GM23338 (cell line): ENCODE results near the gene ART4. TPM values are rescaled to one million over a fixed set of nuclear protein-coding genes. Genes with fewer than 3 reads are reported as not detected.

Experiments used
- ATAC-seq: fragments of 200-7000 bp; cut with Tn5 transposase; 3 replicates; pipeline ENCODE4 v1.9.1; 2020
- DNase-seq: peaks from one replicate; pipeline ENCODE4 v3.0.0-alpha.2; 2015; ENCODE audit warnings: low spot score
- H2AFZ ChIP-seq: fragments of 200-600 bp; sonication (generic); 2 replicates; pipeline ENCODE4 v1.8.0; 2016; ENCODE audit warnings: antibody characterized with exemption, mild to moderate bottlenecking, moderate library complexity
- H3F3A ChIP-seq: fragments of 200-600 bp; sonication (generic); replicated peaks from 2 replicates; pipeline ENCODE4 v1.8.0; 2017; ENCODE audit warnings: antibody characterized with exemption, mixed run types, low read depth
- H3K27ac ChIP-seq: fragments of 200-600 bp; sonication (generic); 2 replicates; pipeline ENCODE4 v1.6.1; 2016; ENCODE audit warnings: low read depth
- H3K27me3 ChIP-seq: fragments of 200-600 bp; sonication (generic); 2 replicates; pipeline ENCODE4 v1.8.0; 2016; ENCODE audit warnings: mild to moderate bottlenecking, mixed run types, moderate library complexity; ENCODE audit not compliant: insufficient read depth
- H3K36me3 ChIP-seq: fragments of 200-600 bp; sonication (generic); 2 replicates; pipeline ENCODE4 v1.8.0; 2016; ENCODE audit warnings: mild to moderate bottlenecking; ENCODE audit not compliant: insufficient read depth
- H3K4me1 ChIP-seq: fragments of 200-600 bp; sonication (generic); 2 replicates; pipeline ENCODE4 v1.8.0; 2016; ENCODE audit warnings: mild to moderate bottlenecking, moderate library complexity; ENCODE audit not compliant: insufficient read depth
- H3K4me2 ChIP-seq: fragments of 200-600 bp; sonication (generic); 2 replicates; pipeline ENCODE4 v1.7.1; 2017; ENCODE audit warnings: mixed run types
- H3K4me3 ChIP-seq: fragments of 200-600 bp; sonication (generic); 2 replicates; pipeline ENCODE4 v1.6.1; 2016; ENCODE audit warnings: mixed run types
- H3K79me2 ChIP-seq: fragments of 200-600 bp; sonication (generic); replicated peaks from 2 replicates; pipeline ENCODE4 v1.8.0; 2017; ENCODE audit warnings: mild to moderate bottlenecking; ENCODE audit not compliant: insufficient read depth
- H3K9me2 ChIP-seq: fragments of 200-600 bp; sonication (generic); 2 replicates; pipeline ENCODE4 v1.8.0; 2017; ENCODE audit not compliant: insufficient read depth
- H4K20me1 ChIP-seq: fragments of 200-600 bp; sonication (generic); replicated peaks from 2 replicates; pipeline ENCODE4 v1.8.0; 2017; ENCODE audit warnings: mild to moderate bottlenecking; ENCODE audit not compliant: insufficient read depth
- H3K27ac Mint-ChIP-seq: 2 replicates; pipeline ENCODE4 v1.8.0; 2020; ENCODE audit warnings: inconsistent platforms, mild to moderate bottlenecking, moderate library complexity, mixed read lengths
- H3K27me3 Mint-ChIP-seq: 3 replicates; pipeline ENCODE4 v1.8.0; 2022; ENCODE audit warnings: low read depth, mild to moderate bottlenecking, moderate library complexity, mixed read lengths, inconsistent platforms; ENCODE audit not compliant: insufficient read depth, poor library complexity
- H3K36me3 Mint-ChIP-seq: 3 replicates; pipeline ENCODE4 v1.8.0; 2021; ENCODE audit warnings: low read depth, mild to moderate bottlenecking, inconsistent platforms, moderate library complexity, mixed read lengths
- H3K4me1 Mint-ChIP-seq: 3 replicates; pipeline ENCODE4 v1.8.0; 2020; ENCODE audit warnings: mild to moderate bottlenecking, inconsistent platforms, mixed read lengths
- H3K4me3 Mint-ChIP-seq: 3 replicates; pipeline ENCODE4 v1.8.0; 2021; ENCODE audit warnings: moderate library complexity, mild to moderate bottlenecking, inconsistent platforms, mixed read lengths
- H3K9me3 Mint-ChIP-seq: 3 replicates; pipeline ENCODE4 v1.8.0; 2020; ENCODE audit warnings: moderate library complexity, mild to moderate bottlenecking, inconsistent platforms, mixed read lengths
- EZH2 ChIP-seq: fragments of 200-600 bp; sonication (generic); IDR thresholded peaks from one replicate; pipeline ENCODE4 v1.8.0; 2017; ENCODE audit warnings: antibody characterized with exemption, mild to moderate bottlenecking, low read depth; ENCODE audit not compliant: unreplicated experiment
- JUNB ChIP-seq: IDR thresholded peaks from one replicate; pipeline ENCODE4 v1.6.1; 2016; ENCODE audit warnings: antibody characterized with exemption; ENCODE audit not compliant: unreplicated experiment
- REST ChIP-seq: IDR thresholded peaks from one replicate; pipeline ENCODE4 v1.6.1; 2018; ENCODE audit warnings: antibody characterized with exemption; ENCODE audit not compliant: unreplicated experiment
- STAT1 ChIP-seq: IDR thresholded peaks from one replicate; pipeline ENCODE4 v1.6.1; 2016; ENCODE audit warnings: antibody characterized with exemption; ENCODE audit not compliant: unreplicated experiment
- polyA plus RNA-seq: library from polyadenylated mRNA; unstranded; fragments of >200 nt; fragmentation: Nextera tagmentation; extraction: Ambion mirVana; gene quantifications from 2 replicates; pipeline ENCODE4 v1.2.1, GENCODE V29; 2016
- total RNA-seq: library from RNA; depleted of rRNA; stranded (reverse); fragments of >200 nt; shearing (Covaris generic); gene quantifications from 2 replicates; pipeline ENCODE4 v1.2.3, GENCODE V29; 2014
- TF ChIP-seq, protein P1 (sequence below): fragments of 250-450 bp; sonication (Bioruptor Pico); IDR thresholded peaks from 2 replicates; pipeline ENCODE4 v1.5.0; 2020; ENCODE audit warnings: mild to moderate bottlenecking, moderate library complexity

The ART4 gene
- total and polyA plus RNA-seq, 2 experiments from 2014 or later = 0.08 TPM; not detected in 1

- no peak overlapping the region for H3K4me2 ChIP-seq
- H3F3A ChIP-seq = no peaks in the 10 kb centered on the region
- Mint-ChIP-seq H3K9me3 (no peaks in the 10 kb centered on the region), H3K27ac (no peak overlapping the region), H3K27me3 (no peaks in the 10 kb centered on the region), H3K4me1 (no peaks in the 10 kb centered on the region), H3K4me3 (no peak overlapping the region), H3K36me3 (no peaks in the 10 kb centered on the region)
- H3K27ac ChIP-seq = no peak overlapping the region
- H3K4me3 ChIP-seq = no peak overlapping the region
- no peaks in the 10 kb centered on the region for H3K79me2 ChIP-seq
- H3K27me3 ChIP-seq = no peaks in the 10 kb centered on the region
- no peaks in the 10 kb centered on the region for H3K36me3 ChIP-seq
- no peak for TF ChIP-seq REST
- TF ChIP-seq, protein P1, sequence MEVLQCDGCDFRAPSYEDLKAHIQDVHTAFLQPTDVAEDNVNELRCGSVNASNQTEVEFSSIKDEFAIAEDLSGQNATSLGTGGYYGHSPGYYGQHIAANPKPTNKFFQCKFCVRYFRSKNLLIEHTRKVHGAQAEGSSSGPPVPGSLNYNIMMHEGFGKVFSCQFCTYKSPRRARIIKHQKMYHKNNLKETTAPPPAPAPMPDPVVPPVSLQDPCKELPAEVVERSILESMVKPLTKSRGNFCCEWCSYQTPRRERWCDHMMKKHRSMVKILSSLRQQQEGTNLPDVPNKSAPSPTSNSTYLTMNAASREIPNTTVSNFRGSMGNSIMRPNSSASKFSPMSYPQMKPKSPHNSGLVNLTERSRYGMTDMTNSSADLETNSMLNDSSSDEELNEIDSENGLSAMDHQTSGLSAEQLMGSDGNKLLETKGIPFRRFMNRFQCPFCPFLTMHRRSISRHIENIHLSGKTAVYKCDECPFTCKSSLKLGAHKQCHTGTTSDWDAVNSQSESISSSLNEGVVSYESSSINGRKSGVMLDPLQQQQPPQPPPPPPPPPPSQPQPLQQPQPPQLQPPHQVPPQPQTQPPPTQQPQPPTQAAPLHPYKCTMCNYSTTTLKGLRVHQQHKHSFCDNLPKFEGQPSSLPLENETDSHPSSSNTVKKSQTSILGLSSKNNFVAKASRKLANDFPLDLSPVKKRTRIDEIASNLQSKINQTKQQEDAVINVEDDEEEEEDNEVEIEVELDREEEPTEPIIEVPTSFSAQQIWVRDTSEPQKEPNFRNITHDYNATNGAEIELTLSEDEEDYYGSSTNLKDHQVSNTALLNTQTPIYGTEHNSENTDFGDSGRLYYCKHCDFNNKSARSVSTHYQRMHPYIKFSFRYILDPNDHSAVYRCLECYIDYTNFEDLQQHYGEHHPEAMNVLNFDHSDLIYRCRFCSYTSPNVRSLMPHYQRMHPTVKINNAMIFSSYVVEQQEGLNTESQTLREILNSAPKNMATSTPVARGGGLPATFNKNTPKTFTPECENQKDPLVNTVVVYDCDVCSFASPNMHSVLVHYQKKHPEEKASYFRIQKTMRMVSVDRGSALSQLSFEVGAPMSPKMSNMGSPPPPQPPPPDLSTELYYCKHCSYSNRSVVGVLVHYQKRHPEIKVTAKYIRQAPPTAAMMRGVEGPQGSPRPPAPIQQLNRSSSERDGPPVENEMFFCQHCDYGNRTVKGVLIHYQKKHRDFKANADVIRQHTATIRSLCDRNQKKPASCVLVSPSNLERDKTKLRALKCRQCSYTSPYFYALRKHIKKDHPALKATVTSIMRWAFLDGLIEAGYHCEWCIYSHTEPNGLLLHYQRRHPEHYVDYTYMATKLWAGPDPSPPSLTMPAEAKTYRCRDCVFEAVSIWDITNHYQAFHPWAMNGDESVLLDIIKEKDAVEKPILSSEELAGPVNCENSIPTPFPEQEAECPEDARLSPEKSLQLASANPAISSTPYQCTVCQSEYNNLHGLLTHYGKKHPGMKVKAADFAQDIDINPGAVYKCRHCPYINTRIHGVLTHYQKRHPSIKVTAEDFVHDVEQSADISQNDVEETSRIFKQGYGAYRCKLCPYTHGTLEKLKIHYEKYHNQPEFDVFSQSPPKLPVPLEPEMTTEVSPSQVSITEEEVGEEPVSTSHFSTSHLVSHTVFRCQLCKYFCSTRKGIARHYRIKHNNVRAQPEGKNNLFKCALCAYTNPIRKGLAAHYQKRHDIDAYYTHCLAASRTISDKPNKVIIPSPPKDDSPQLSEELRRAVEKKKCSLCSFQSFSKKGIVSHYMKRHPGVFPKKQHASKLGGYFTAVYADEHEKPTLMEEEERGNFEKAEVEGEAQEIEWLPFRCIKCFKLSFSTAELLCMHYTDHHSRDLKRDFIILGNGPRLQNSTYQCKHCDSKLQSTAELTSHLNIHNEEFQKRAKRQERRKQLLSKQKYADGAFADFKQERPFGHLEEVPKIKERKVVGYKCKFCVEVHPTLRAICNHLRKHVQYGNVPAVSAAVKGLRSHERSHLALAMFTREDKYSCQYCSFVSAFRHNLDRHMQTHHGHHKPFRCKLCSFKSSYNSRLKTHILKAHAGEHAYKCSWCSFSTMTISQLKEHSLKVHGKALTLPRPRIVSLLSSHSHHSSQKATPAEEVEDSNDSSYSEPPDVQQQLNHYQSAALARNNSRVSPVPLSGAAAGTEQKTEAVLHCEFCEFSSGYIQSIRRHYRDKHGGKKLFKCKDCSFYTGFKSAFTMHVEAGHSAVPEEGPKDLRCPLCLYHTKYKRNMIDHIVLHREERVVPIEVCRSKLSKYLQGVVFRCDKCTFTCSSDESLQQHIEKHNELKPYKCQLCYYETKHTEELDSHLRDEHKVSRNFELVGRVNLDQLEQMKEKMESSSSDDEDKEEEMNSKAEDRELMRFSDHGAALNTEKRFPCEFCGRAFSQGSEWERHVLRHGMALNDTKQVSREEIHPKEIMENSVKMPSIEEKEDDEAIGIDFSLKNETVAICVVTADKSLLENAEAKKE (CRISPR knock-in tag) = no peak
- TF ChIP-seq EZH2 = no peak
- no peak for TF ChIP-seq JUNB
- TF ChIP-seq STAT1 = no peak
- H4K20me1 ChIP-seq = no peaks in the 10 kb centered on the region
- H2AFZ ChIP-seq = no peak overlapping the region
- no peak for ATAC-seq
- no peaks in the 10 kb centered on the region for H3K4me1 ChIP-seq
- no peaks in the 10 kb centered on the region for H3K9me2 ChIP-seq
- no peak for DNase-seq
Measured at GRCh38 chr12:14880890-14881453, 37.6 kb upstream of the ART4 start.
